MCF 10A (cell line): ENCODE data around the gene PCCA. TPM values are rescaled to one million over a fixed set of nuclear protein-coding genes. Genes with fewer than 3 reads are reported as not detected.
"Not testable (repeated sequence)": the region's sequence is repeated elsewhere in the genome, so short reads cannot be mapped to it uniquely, and the experiment has no call there.

Experiments used
- BruUV-seq: library from RNA; stranded (reverse); fragments of 400-500 nt; replicated peaks from 2 replicates; lab custom pipeline; 2021; lab: Mats Ljungman, UMichigan
- CTCF ChIA-PET: fragments of 300-600 bp; sonication (Branson Sonifier 250); formaldehyde crosslinking; extraction: SDS; loops from one replicate; lab custom pipeline; 2021; ENCODE audit warnings: antibody characterized with exemption, inconsistent platforms; lab: Yijun Ruan, JAX
- POLR2A ChIA-PET: fragments of 300-600, 350-650 bp; sonication (Branson Sonifier 250); formaldehyde crosslinking; extraction: SDS; loops from one replicate; lab custom pipeline; 2020; ENCODE audit warnings: antibody characterized with exemption, inconsistent platforms; lab: Yijun Ruan, JAX
- DNase-seq: peaks from one replicate; pipeline ENCODE4 v3.0.0-alpha.2; 2018; ENCODE audit not compliant: unreplicated experiment
- H3K27ac Mint-ChIP-seq: one replicate; pipeline ENCODE4 v1.8.0; 2022; ENCODE audit warnings: mild to moderate bottlenecking, low read depth, mixed read lengths; ENCODE audit not compliant: unreplicated experiment
- H3K27me3 Mint-ChIP-seq: one replicate; pipeline ENCODE4 v1.8.0; 2022; ENCODE audit warnings: mixed read lengths; ENCODE audit not compliant: insufficient read depth, unreplicated experiment
- H3K36me3 Mint-ChIP-seq: one replicate; pipeline ENCODE4 v1.8.0; 2022; ENCODE audit warnings: mild to moderate bottlenecking, moderate library complexity, mixed read lengths; ENCODE audit not compliant: insufficient read depth, unreplicated experiment
- H3K4me1 Mint-ChIP-seq: one replicate; pipeline ENCODE4 v1.8.0; 2022; ENCODE audit warnings: mixed read lengths; ENCODE audit not compliant: insufficient read depth, unreplicated experiment
- H3K4me3 Mint-ChIP-seq: one replicate; pipeline ENCODE4 v1.8.0; 2022; ENCODE audit warnings: mild to moderate bottlenecking, moderate library complexity, mixed read lengths; ENCODE audit not compliant: unreplicated experiment
- H3K9me3 Mint-ChIP-seq: one replicate; pipeline ENCODE4 v1.8.0; 2022; ENCODE audit warnings: mixed read lengths; ENCODE audit not compliant: unreplicated experiment
- intact Hi-C: fragments of 100-400 bp; cut with micrococcal nuclease; formaldehyde crosslinking; loops from 2 replicates; pipeline ENCODE4 v1.14.1; 2022
- total RNA-seq: library from RNA; stranded (reverse); gene quantifications from 2 replicates; pipeline ENCODE4 v1.2.3, GENCODE V29; 2022
- TF ChIP-seq, protein P1 (sequence below): fragments of 200-600 bp; IDR thresholded peaks from one replicate; pipeline ENCODE4 v1.8.0; 2022; ENCODE audit warnings: antibody characterized with exemption, mild to moderate bottlenecking; ENCODE audit not compliant: unreplicated experiment

The PCCA gene
- total RNA-seq, 1 experiment from 2014 or later, result 23.4 TPM

- TSS peak; percentile 44 for BruUV-seq
- ChIA-PET CTCF (interaction anchor here (0.6 to 2.3 kb wide), 5 partner anchors 11 to 234 kb away, joined by 3 to 8 read pairs (median 3); no protein-coding TSS in a partner anchor), POLR2A (interaction anchor here (0.6 to 3.7 kb wide), 18 partner anchors 11 to 484 kb away, joined by 3 to 59 read pairs (median 4); partner anchors contain the start of genes CLYBL and ZIC2)
- Mint-ChIP-seq H3K27ac (peak overlapping the region; percentile 69), H3K4me3 (peak overlapping the region; percentile 84), H3K27me3 (no peaks in the 10 kb centered on the region), H3K4me1 (peaks cover 26% of the 10 kb centered on the region), H3K36me3 (peaks cover 15% of the 10 kb centered on the region), H3K9me3 (no peaks in the 10 kb centered on the region)
- DNase-seq, result peak; percentile 32
- intact Hi-C loops, result loop anchor here (2.0 to 5.0 kb wide), 4 partner anchors 97 to 303 kb away; no protein-coding TSS in a partner anchor
- TF ChIP-seq, protein P1, sequence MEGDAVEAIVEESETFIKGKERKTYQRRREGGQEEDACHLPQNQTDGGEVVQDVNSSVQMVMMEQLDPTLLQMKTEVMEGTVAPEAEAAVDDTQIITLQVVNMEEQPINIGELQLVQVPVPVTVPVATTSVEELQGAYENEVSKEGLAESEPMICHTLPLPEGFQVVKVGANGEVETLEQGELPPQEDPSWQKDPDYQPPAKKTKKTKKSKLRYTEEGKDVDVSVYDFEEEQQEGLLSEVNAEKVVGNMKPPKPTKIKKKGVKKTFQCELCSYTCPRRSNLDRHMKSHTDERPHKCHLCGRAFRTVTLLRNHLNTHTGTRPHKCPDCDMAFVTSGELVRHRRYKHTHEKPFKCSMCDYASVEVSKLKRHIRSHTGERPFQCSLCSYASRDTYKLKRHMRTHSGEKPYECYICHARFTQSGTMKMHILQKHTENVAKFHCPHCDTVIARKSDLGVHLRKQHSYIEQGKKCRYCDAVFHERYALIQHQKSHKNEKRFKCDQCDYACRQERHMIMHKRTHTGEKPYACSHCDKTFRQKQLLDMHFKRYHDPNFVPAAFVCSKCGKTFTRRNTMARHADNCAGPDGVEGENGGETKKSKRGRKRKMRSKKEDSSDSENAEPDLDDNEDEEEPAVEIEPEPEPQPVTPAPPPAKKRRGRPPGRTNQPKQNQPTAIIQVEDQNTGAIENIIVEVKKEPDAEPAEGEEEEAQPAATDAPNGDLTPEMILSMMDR, result no peak
Observed at GRCh38 chr13:100089465-100090032, 656 bp downstream of the PCCA start.

- no TSS peak for BruUV-seq
- ChIA-PET CTCF (interaction anchor here (1.2 kb wide), 1 partner anchor 18 kb away, joined by 6 read pairs; no protein-coding TSS in a partner anchor), POLR2A (interaction anchor here (0.9 to 3.6 kb wide), 4 partner anchors 9 to 434 kb away, joined by 3 to 59 read pairs (median 8); no protein-coding TSS in a partner anchor)
- no peak for DNase-seq
- H3K27ac Mint-ChIP-seq, result no peak overlapping the region
- TF ChIP-seq, protein P1, result no peak
- H3K36me3 Mint-ChIP-seq, result peaks cover 15% of the 10 kb centered on the region
- no peaks in the 10 kb centered on the region for H3K27me3 Mint-ChIP-seq
- intact Hi-C loops, result no loop called here
- peak overlapping the region; percentile 84 for H3K4me3 Mint-ChIP-seq
- peaks cover 35% of the 10 kb centered on the region for H3K4me1 Mint-ChIP-seq
- no peaks in the 10 kb centered on the region for H3K9me3 Mint-ChIP-seq
Observed at GRCh38 chr13:100090861-100091260, 2.0 kb downstream of the PCCA start.

DNA sequence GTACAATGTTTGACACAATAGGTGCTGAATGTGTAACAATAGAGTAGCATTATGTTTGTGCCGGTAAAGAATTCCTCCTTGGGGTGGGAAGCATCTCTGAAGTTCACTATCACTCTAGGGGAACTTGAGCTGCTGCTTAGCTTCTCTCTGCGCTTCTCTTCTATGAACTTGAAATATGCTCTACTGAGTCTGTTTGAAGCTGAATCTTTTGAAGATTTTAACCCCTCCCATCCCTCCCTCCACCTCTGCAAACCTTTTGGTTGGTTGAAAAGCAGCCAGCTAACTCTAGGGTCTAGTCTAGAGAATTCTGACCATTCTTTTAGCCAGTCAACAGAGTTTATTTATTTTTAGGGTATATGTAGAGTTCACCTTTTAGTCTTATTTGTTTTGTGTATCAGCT, 2.5 kb downstream of the PCCA start:
- Mint-ChIP-seq H3K4me3 (no peak overlapping the region), H3K36me3 (peaks cover 15% of the 10 kb centered on the region), H3K27me3 (no peaks in the 10 kb centered on the region), H3K9me3 (no peaks in the 10 kb centered on the region), H3K4me1 (peaks cover 35% of the 10 kb centered on the region), H3K27ac (no peak overlapping the region)
- intact Hi-C loops, result no loop called here
- CTCF ChIA-PET, result no interaction called here
- BruUV-seq, result no TSS peak
- POLR2A ChIA-PET, result interaction anchor here (0.7 to 1.5 kb wide), 3 partner anchors 9 to 20 kb away, joined by 4 to 5 read pairs (median 5); no protein-coding TSS in a partner anchor
- TF ChIP-seq, protein P1, result no peak
- DNase-seq, result no peak

GRCh38 chr13:100092273-100092672, 3.4 kb downstream of the PCCA start:
- H3K27ac Mint-ChIP-seq, H3K4me3 Mint-ChIP-seq, H3K9me3 Mint-ChIP-seq, H3K27me3 Mint-ChIP-seq, BruUV-seq, DNase-seq, intact Hi-C loops: not testable (repeated sequence)
- H3K36me3 Mint-ChIP-seq, result peaks cover 16% of the 10 kb centered on the region
- ChIA-PET CTCF (interaction anchor here (0.6 to 0.9 kb wide), 3 partner anchors 143 to 398 kb away, joined by 3 to 4 read pairs (median 4); no protein-coding TSS in a partner anchor), POLR2A (interaction anchor here (0.6 to 1.5 kb wide), 3 partner anchors 8 to 154 kb away, joined by 3 to 5 read pairs (median 5); no protein-coding TSS in a partner anchor)
- peaks cover 29% of the 10 kb centered on the region for H3K4me1 Mint-ChIP-seq
